ENCODE data around the gene ATP1A2.

Gene ATP1A2

DNA sequence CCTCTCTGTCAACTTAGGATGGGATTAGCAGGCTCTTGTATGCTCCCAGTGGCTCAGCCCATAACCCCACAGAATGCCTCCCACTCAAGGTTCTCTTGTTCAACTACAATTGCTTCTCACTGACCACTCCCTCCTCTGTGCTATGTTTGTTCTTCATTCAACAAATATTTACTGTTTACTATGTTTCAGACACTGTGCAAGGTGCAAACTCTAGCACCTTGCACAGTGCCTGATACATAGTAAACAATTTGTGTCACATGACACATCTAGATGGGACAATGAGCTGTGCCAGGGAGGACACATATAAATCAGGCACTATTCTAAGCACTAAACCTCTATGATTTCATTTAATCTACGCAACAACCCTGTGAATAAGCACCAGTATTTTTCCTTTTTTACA, 15.4 kb downstream of the ATP1A2 start:
- DNase-seq (ENCODE audit: low spot score): no peak
- TF ChIP-seq, protein P1, sequence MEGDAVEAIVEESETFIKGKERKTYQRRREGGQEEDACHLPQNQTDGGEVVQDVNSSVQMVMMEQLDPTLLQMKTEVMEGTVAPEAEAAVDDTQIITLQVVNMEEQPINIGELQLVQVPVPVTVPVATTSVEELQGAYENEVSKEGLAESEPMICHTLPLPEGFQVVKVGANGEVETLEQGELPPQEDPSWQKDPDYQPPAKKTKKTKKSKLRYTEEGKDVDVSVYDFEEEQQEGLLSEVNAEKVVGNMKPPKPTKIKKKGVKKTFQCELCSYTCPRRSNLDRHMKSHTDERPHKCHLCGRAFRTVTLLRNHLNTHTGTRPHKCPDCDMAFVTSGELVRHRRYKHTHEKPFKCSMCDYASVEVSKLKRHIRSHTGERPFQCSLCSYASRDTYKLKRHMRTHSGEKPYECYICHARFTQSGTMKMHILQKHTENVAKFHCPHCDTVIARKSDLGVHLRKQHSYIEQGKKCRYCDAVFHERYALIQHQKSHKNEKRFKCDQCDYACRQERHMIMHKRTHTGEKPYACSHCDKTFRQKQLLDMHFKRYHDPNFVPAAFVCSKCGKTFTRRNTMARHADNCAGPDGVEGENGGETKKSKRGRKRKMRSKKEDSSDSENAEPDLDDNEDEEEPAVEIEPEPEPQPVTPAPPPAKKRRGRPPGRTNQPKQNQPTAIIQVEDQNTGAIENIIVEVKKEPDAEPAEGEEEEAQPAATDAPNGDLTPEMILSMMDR (IDR thresholded peaks at IDR 0.05): no peak
- peak overlapping the region; percentile 68 to 85 for H3K27ac ChIP-seq
- H3K4me3 ChIP-seq: no peak overlapping the region

DNA sequence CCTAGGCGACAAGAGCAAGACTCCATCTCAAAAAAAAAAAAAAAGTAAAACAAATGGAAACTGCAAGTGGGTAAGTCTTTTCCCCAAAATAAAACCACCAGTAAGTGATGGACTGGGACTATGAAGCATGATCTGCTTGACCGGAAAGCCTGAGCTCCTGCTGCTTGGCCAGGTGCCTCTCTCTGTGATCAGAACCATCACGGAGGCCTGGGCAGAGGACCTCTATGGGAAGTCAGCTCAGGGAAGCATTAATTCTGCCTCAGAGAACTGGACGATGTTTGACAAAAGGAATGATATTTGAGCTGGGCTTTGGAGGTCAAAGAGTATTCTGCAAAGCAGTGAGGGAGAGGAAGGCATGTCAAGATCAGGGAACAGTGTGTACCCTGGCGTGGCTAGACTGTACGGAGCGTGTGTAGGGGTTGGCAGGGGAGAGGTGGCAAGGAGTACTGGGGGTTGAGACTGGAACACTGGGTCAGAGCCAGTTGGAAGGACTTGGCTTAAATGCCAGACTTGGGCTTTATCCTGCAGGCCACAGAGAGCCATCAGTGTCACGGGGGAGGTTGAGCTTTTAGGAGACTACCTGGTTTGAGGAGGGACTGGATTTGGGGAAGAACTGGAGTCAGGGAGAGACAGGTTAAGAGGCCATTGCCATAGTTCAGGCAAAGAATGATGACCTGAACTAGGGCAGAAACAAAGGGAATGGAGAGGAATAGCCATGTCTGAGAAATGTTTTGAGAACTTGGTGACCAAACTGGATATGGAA, 16.4 kb downstream of the ATP1A2 start:
- Histone ChIP-seq H3K27ac (peak overlapping the region; percentile 68 to 85), H3K4me3 (no peak overlapping the region)
- TF ChIP-seq, protein P1 (IDR thresholded peaks at IDR 0.05): no peak
- DNase-seq (ENCODE audit: low spot score): peak; percentile 94

DNA sequence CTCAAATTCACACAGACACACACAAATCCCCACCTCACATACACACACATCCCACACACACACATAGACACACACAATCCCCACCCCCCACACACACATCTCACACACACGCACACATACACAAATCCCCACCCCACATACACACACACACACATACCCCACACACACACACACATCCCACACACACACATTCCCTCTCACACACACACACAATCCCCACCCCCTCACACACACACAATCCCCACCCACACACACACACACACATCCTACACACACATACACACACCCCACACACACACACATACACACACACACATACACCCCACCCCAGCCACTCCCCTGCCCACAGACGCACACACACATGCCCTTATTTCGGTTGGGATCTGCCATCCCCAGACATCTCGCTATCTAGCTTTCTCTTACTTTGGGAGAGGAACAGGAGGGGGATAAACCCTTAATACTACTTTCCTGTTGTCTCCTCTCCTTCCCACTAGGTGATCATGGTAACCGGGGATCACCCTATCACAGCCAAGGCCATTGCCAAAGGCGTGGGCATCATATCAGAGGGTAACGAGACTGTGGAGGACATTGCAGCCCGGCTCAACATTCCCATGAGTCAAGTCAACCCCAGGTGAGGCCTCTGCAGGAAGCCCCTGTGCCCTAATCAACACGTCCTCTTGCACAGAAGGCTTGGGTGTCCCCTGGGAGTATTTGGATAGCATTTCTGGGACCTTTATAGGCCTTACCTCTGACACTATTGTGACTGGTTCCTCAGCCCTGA, 18.6 kb downstream of the ATP1A2 start:
- DNase-seq (ENCODE audit: low spot score): no peak
- Histone ChIP-seq H3K4me3 (no peak overlapping the region), H3K27ac (peak overlapping the region in 1 of 2 donors; percentile 85)
- TF ChIP-seq, protein P1 (IDR thresholded peaks at IDR 0.05): no peak

DNA sequence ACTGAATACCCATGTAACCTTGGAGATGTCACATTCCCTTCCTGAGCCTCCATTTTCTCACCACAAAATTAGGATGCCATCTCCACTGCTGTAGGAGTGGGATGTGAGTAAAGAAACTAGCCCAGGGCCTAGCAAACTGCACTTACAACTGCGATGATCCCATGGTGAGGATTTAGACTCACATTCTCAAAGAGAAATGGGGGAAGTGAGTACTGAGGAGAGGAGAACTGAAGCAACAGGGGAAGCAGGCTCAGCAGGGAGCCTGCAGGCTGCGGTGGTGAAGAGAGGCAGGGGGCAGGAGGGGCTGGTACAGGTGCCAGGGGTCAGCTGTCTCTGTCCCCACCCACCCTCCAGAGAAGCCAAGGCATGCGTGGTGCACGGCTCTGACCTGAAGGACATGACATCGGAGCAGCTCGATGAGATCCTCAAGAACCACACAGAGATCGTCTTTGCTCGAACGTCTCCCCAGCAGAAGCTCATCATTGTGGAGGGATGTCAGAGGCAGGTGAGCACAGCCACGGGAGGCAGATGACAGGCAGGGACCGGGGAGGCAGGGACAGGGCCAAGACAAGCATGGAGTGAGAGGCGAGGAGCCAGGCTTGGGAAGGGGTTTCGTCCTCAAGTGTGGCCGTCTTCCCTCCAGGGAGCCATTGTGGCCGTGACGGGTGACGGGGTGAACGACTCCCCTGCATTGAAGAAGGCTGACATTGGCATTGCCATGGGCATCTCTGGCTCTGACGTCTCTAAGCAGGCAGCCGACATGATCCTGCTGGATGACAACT, 19.4 kb downstream of the ATP1A2 start:
- TF ChIP-seq, protein P1 (IDR thresholded peaks at IDR 0.05): no peak
- no peak overlapping the region for H3K4me3 ChIP-seq
- DNase-seq (ENCODE audit: low spot score): no peak
- peak overlapping the region in 1 of 2 donors; percentile 85 for H3K27ac ChIP-seq

DNA sequence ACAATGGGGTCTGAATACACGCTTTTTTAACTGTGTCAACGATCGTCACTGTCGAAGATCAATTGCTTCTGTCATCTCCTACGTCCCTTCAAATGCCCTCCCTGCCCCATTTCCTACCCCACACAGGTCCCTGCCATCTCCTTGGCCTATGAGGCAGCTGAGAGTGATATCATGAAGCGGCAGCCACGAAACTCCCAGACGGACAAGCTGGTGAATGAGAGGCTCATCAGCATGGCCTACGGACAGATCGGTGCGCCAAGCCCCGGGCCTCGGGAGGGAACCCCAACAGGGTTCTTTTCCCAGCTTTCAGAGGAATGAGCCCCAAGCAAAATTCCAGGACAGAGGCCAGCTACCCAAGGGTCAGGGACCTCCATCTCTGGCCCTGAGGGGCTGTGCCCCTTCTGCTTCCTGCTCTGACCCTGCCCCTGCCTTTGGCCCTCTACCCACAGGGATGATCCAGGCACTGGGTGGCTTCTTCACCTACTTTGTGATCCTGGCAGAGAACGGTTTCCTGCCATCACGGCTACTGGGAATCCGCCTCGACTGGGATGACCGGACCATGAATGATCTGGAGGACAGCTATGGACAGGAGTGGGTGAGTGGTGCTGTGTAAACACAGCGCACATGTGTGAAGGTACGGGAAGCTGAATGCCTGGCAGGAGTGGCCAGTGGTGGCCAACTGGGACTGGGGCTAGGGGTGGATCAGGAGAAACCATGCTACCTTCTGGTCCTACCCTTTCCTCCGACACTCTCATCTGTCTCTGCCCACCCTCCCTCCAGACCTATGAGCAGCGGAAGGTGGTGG, 20.8 kb downstream of the ATP1A2 start:
- TF ChIP-seq, protein P1 (IDR thresholded peaks at IDR 0.05): no peak
- Histone ChIP-seq H3K27ac (peak overlapping the region in 1 of 2 donors; percentile 32), H3K4me3 (no peak overlapping the region)
- DNase-seq (ENCODE audit: low spot score): no peak

DNA sequence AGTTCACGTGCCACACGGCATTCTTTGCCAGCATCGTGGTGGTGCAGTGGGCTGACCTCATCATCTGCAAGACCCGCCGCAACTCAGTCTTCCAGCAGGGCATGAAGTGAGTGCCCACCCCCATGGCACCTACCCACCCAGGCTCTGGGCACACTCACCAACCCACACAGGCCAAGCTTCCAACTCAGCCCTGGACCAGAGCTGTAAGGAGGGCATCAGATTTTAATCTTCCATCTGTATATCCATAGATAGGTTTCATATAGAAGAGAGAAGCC, 21.3 kb downstream of the ATP1A2 start:
- H3K4me3 ChIP-seq: no peak overlapping the region
- DNase-seq (ENCODE audit: low spot score): no peak
- TF ChIP-seq, protein P1 (IDR thresholded peaks at IDR 0.05): no peak
- peak overlapping the region in 1 of 2 donors; percentile 32 for H3K27ac ChIP-seq
